IMR-90 (cell line): ENCODE data around the gene SRCIN1. TPM values are rescaled to one million over a fixed set of nuclear protein-coding genes. Genes with fewer than 3 reads are reported as not detected.

Experiments
- ATAC-seq: fragments of 200-7000 bp; cut with Tn5 transposase; 2 replicates; pipeline ENCODE4 v1.9.1; 2020; ENCODE audit warnings: low read depth, mild to moderate bottlenecking, moderate library complexity
- BruUV-seq: library from RNA; stranded (reverse); fragments of 400-500 nt; replicated peaks from 2 replicates; lab custom pipeline; 2021; lab: Mats Ljungman, UMichigan
- CTCF ChIA-PET: fragments of 300-600 bp; formaldehyde crosslinking; extraction: SDS; loops from one replicate; lab custom pipeline; 2021; ENCODE audit warnings: antibody characterized with exemption; lab: Yijun Ruan, JAX
- POLR2A ChIA-PET: fragments of 300-600 bp; sonication (Branson Sonifier 250); formaldehyde crosslinking; loops from one replicate; lab custom pipeline; 2022; ENCODE audit warnings: antibody characterized with exemption; ENCODE audit not compliant: unreplicated experiment; lab: Charles Lee
- DNase-seq: peaks from one replicate; pipeline ENCODE4 v3.0.0; 2013
- H2AFZ ChIP-seq: replicated peaks from 2 replicates; pipeline ENCODE3; 2013; ENCODE audit warnings: low read length, mild to moderate bottlenecking; ENCODE audit not compliant: poor library complexity
- H2AK5ac ChIP-seq: 2 replicates; pipeline ENCODE4 v1.6.1; 2013; ENCODE audit warnings: low read depth, low read length, inconsistent platforms
- H2AK9ac ChIP-seq: replicated peaks from 2 replicates; pipeline ENCODE3; 2013; ENCODE audit warnings: mild to moderate bottlenecking, low read depth, low read length, moderate library complexity; ENCODE audit not compliant: poor library complexity
- H2BK120ac ChIP-seq: 2 replicates; pipeline ENCODE4 v1.6.1; 2013; ENCODE audit warnings: low read depth, low read length, inconsistent platforms
- H2BK15ac ChIP-seq: 3 replicates; pipeline ENCODE4 v1.6.1; 2013; ENCODE audit warnings: low read depth, low read length, inconsistent platforms
- H2BK20ac ChIP-seq: 2 replicates; pipeline ENCODE4 v1.6.1; 2013; ENCODE audit warnings: low read depth, mild to moderate bottlenecking, inconsistent platforms, low read length, moderate library complexity
- H2BK5ac ChIP-seq: 2 replicates; pipeline ENCODE4 v1.6.1; 2013; ENCODE audit warnings: mild to moderate bottlenecking, low read depth, low read length, inconsistent platforms; ENCODE audit not compliant: poor library complexity, severe bottlenecking
- H3K14ac ChIP-seq: replicated peaks from 2 replicates; pipeline ENCODE4 v1.6.1; 2013; ENCODE audit warnings: low read depth, low read length, inconsistent platforms
- H3K18ac ChIP-seq: 2 replicates; pipeline ENCODE4 v1.6.1; 2013; ENCODE audit warnings: low read depth, low read length, control low read depth
- H3K23ac ChIP-seq: 2 replicates; pipeline ENCODE4 v1.6.1; 2013; ENCODE audit warnings: low read depth, low read length, inconsistent platforms
- H3K27ac ChIP-seq: 2 replicates; pipeline ENCODE4 v1.5.1; 2013; ENCODE audit warnings: mild to moderate bottlenecking, control low read depth, low read length; ENCODE audit not compliant: insufficient read depth
- H3K27me3 ChIP-seq: 2 replicates; pipeline ENCODE4 v1.6.1; 2013; ENCODE audit warnings: low read length; ENCODE audit not compliant: control insufficient read depth, insufficient read depth
- H3K36me3 ChIP-seq: 2 replicates; pipeline ENCODE4 v1.6.1; 2013; ENCODE audit warnings: low read length, mixed read lengths; ENCODE audit not compliant: control insufficient read depth, insufficient read depth
- H3K4ac ChIP-seq: 2 replicates; pipeline ENCODE4 v1.6.1; 2013; ENCODE audit warnings: low read depth, low read length, inconsistent platforms
- H3K4me1 ChIP-seq: 2 replicates; pipeline ENCODE4 v1.6.1; 2013; ENCODE audit warnings: low read length, mixed read lengths; ENCODE audit not compliant: control insufficient read depth, insufficient read depth
- H3K4me2 ChIP-seq: 2 replicates; pipeline ENCODE4 v1.6.1; 2013; ENCODE audit warnings: low read depth, mild to moderate bottlenecking, control low read depth, low read length, moderate library complexity
- H3K4me3 ChIP-seq: 2 replicates; pipeline ENCODE4 v1.5.1; 2013; ENCODE audit warnings: low read depth, mild to moderate bottlenecking, control low read depth, low read length, moderate library complexity; ENCODE audit not compliant: insufficient read depth
- H3K56ac ChIP-seq: 2 replicates; pipeline ENCODE4 v1.6.1; 2013; ENCODE audit warnings: low read length, inconsistent platforms; ENCODE audit not compliant: insufficient read depth; ENCODE audit errors: extremely low read depth
- H3K79me1 ChIP-seq, 2 experiments: 2 replicates each; pipeline ENCODE4 v1.6.1; 2013; ENCODE audit warnings: low read length in 2 of 2, inconsistent platforms in 1 of 2, low read depth in 1 of 2
- H3K9ac ChIP-seq: 2 replicates; pipeline ENCODE4 v1.6.1; 2013; ENCODE audit warnings: low read depth, low read length, control low read depth
- H3K9me1 ChIP-seq: 2 replicates; pipeline ENCODE4 v1.6.1; 2013; ENCODE audit warnings: low read length, inconsistent platforms; ENCODE audit not compliant: insufficient read depth
- H3K9me3 ChIP-seq: 2 replicates; pipeline ENCODE4 v1.6.1; 2013; ENCODE audit warnings: low read length; ENCODE audit not compliant: control insufficient read depth, insufficient read depth
- H4K20me1 ChIP-seq: 2 replicates; pipeline ENCODE4 v1.6.1; 2013; ENCODE audit warnings: low read length, inconsistent platforms; ENCODE audit not compliant: insufficient read depth
- H4K5ac ChIP-seq: 2 replicates; pipeline ENCODE4 v1.6.1; 2013; ENCODE audit warnings: mild to moderate bottlenecking, low read depth, low read length, control low read depth
- H4K8ac ChIP-seq, 2 experiments: 2 replicates each; pipeline ENCODE4 v1.6.1; 2013; ENCODE audit warnings: low read depth in 2 of 2, low read length in 2 of 2, control low read depth in 1 of 2, inconsistent platforms in 1 of 2
- H4K91ac ChIP-seq: 2 replicates; pipeline ENCODE4 v1.6.1; 2013; ENCODE audit warnings: low read depth, low read length, inconsistent platforms; ENCODE audit not compliant: insufficient read depth
- CHD1 ChIP-seq: IDR thresholded peaks from 2 replicates; pipeline ENCODE4 v1.6.1; 2012; ENCODE audit warnings: low read depth, low read length, improper control_type of control experiment
- NFE2L2 ChIP-seq: fragments of 150-350 bp; IDR thresholded peaks from 2 replicates; pipeline ENCODE4 v1.6.1; 2016; ENCODE audit warnings: low read depth, mild to moderate bottlenecking, low read length
- POLR2A ChIP-seq: IDR thresholded peaks from 2 replicates; pipeline ENCODE4 v1.6.1; 2012; ENCODE audit warnings: mild to moderate bottlenecking, low read depth, low read length
- RFX5 ChIP-seq: IDR thresholded peaks from 2 replicates; pipeline ENCODE4 v1.8.0; 2012; ENCODE audit warnings: low read depth, mild to moderate bottlenecking, low read length, moderate library complexity
- USF2 ChIP-seq: fragments of 150-350 bp; IDR thresholded peaks from 2 replicates; pipeline ENCODE4 v1.6.1; 2017; ENCODE audit warnings: mild to moderate bottlenecking, antibody characterized with exemption, low read length, low read depth
- WGBS, 2 experiments: methylation state at CpG; one replicate each; pipeline versions ENCODE4 v1.1.5 to v1.1.7; 2013; ENCODE audit warnings: missing lambda C conversion rate in 2 of 2; ENCODE audit not compliant: insufficient read length in 1 of 2; ENCODE audit errors: extremely low coverage in 2 of 2; 5-methylcytosine and 5-hydroxymethylcytosine counted together
- dilution Hi-C: fragments of 300-500 bp; cut with HindIII; formaldehyde crosslinking; loops from one replicate; pipeline ENCODE4 v1.14.3; 2018; ENCODE audit warnings: low sequenced_read_pairs; ENCODE audit not compliant: unreplicated experiment
- in situ Hi-C: fragments of 300-500 bp; cut with MboI; formaldehyde crosslinking; loops from 3 replicates; pipeline ENCODE4 v1.14.3; 2019; ENCODE audit warnings: low sequenced_read_pairs, inconsistent platforms, mixed read lengths
- intact Hi-C: fragments of 100-400 bp; cut with micrococcal nuclease; formaldehyde crosslinking; loops from 2 replicates; pipeline ENCODE4 v1.10.0; 2022
- polyA plus RNA-seq, 3 experiments: library from polyadenylated mRNA; depleted of rRNA; stranded (reverse); fragments of >200 nt; gene quantifications; 2 replicates each; pipeline ENCODE4 v1.2.3, GENCODE V29; 2012; ENCODE audit warnings: low replicate concordance in 1 of 3
- total RNA-seq: library from RNA; depleted of rRNA; stranded (reverse); fragments of >200 nt; gene quantifications from 2 replicates; pipeline ENCODE4 v1.2.3, GENCODE V29; 2012

Gene SRCIN1
- total and polyA plus RNA-seq, 2 of the 4 experiments (the other 2 are of a cell fraction), result not detected

GRCh38 chr17:38545531-38546225, 60.1 kb downstream of the SRCIN1 start:
- no peak overlapping the region for H3K56ac ChIP-seq
- H3K4me1 ChIP-seq, result no peaks in the 10 kb centered on the region
- no peaks in the 10 kb centered on the region for H3K9me1 ChIP-seq
- no peak overlapping the region for H2AFZ ChIP-seq
- 86% methylated on average over 4 of the region's 12 CpGs; no CpG with 5 or more reads in 1 of the 2 experiments for WGBS, 2 experiments
- no peak overlapping the region for H3K4ac ChIP-seq
- DNase-seq, result no peak
- no peak overlapping the region for H3K14ac ChIP-seq
- intact Hi-C loops (no loop called here), in situ Hi-C loops (no loop called here), dilution Hi-C loops (no loop called here)
- no peak for TF ChIP-seq CHD1
- TF ChIP-seq USF2, result no peak
- TF ChIP-seq RFX5, result no peak
- no peak for TF ChIP-seq POLR2A
- no peak for TF ChIP-seq NFE2L2
- H4K8ac ChIP-seq, result no peak overlapping the region
- no peaks in the 10 kb centered on the region for H3K9me3 ChIP-seq
- no peaks in the 10 kb centered on the region for H3K36me3 ChIP-seq
- no peak overlapping the region for H3K4me3 ChIP-seq
- CTCF ChIA-PET, result interaction anchor here (0.8 to 1.3 kb wide), 2 partner anchors 12 to 122 kb away, joined by 3 to 5 read pairs; no protein-coding TSS in a partner anchor
- no peak overlapping the region for H2BK20ac ChIP-seq
- POLR2A ChIA-PET, result no interaction called here
- H2BK15ac ChIP-seq, result no peak overlapping the region
- no peak overlapping the region for H4K91ac ChIP-seq
- H3K23ac ChIP-seq, result no peak overlapping the region
- H2AK9ac ChIP-seq, result no peak overlapping the region
- H4K20me1 ChIP-seq, result no peaks in the 10 kb centered on the region
- H3K79me1 ChIP-seq, result no peaks in the 10 kb centered on the region
- no peak overlapping the region for H2BK120ac ChIP-seq
- no peak overlapping the region for H3K27ac ChIP-seq
- no peak overlapping the region for H2AK5ac ChIP-seq
- no peak overlapping the region for H2BK5ac ChIP-seq
- peaks cover 62% of the 10 kb centered on the region for H3K27me3 ChIP-seq
- BruUV-seq, result no TSS peak
- no peak for ATAC-seq
- no peak overlapping the region for H3K9ac ChIP-seq
- H3K4me2 ChIP-seq, result no peak overlapping the region
- H3K18ac ChIP-seq, result no peak overlapping the region
- H4K5ac ChIP-seq, result no peak overlapping the region
